ENCODE data around the gene SLMAP. TPM values are rescaled to one million over a fixed set of nuclear protein-coding genes. Genes with fewer than 3 reads are reported as not detected.

SLMAP gene
- total RNA-seq, 1 experiment from 2014 or later: 49.2 TPM

DNA sequence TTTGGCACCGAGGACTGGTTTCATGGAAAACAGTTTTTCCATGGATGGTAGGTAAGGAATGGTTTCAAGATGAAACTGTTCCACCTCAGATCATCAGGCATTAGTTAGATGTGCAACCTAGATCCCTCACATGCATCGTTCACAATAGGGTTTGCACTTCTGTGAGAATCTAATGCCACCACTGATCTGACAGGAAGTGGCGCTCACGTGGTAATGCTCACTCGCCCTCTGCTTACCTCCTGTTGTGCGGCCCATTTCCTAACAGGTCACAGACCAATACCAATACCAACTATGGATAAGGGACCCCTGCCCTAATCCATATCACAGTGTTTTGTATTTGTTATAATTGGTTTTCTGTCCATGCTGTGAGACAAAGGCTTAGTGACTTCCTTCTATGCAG lies 58.9 kb downstream of the SLMAP start:
- Histone ChIP-seq H3K36me3 (ENCODE audit: control insufficient read depth, insufficient read depth, low read length) (no peaks in the 10 kb centered on the region), H3K27me3 (ENCODE audit: control insufficient read depth, insufficient read depth, low read length) (no peaks in the 10 kb centered on the region), H3K4me3 (ENCODE audit: low read depth in 2 of 2, low read length in 2 of 2) (no peak overlapping the region), H3K27ac (ENCODE audit: low read length) (no peak overlapping the region), H3K4me1 (ENCODE audit: control insufficient read depth, insufficient read depth, low read length) (no peaks in the 10 kb centered on the region; the same call in 1 of the 2 replicates), H3K9me3 (ENCODE audit: control insufficient read depth, insufficient read depth, low read depth, low read length) (no peaks in the 10 kb centered on the region; the same call in 1 of the 2 replicates)
- no TSS peak for BruUV-seq (replicated peaks)
- POLR2A ChIA-PET: no interaction called here
- CTCF ChIA-PET: no interaction called here
- ATAC-seq: no peak
- in situ Hi-C loops (cut with HindIII; ENCODE audit: low pct_unique_long_range_greater_than_20kb, low sequenced_read_pairs) (no loop called here), intact Hi-C loops (cut with micrococcal nuclease; ENCODE audit: unreplicated experiment) (no loop called here)
- no peak for DNase-seq (ENCODE audit: low read depth, low spot score)
- TF ChIP-seq SIN3A (IDR thresholded peaks at IDR 0.05; ENCODE audit: borderline replicate concordance, insufficient read depth, low read depth, low read length) (no peak), POLR2AphosphoS5 (IDR thresholded peaks at IDR 0.05; ENCODE audit: low read depth, low read length) (no peak), TCF7L2 (IDR thresholded peaks at IDR 0.05; ENCODE audit: low read depth, low read length) (no peak)
- TF ChIP-seq, protein P1, sequence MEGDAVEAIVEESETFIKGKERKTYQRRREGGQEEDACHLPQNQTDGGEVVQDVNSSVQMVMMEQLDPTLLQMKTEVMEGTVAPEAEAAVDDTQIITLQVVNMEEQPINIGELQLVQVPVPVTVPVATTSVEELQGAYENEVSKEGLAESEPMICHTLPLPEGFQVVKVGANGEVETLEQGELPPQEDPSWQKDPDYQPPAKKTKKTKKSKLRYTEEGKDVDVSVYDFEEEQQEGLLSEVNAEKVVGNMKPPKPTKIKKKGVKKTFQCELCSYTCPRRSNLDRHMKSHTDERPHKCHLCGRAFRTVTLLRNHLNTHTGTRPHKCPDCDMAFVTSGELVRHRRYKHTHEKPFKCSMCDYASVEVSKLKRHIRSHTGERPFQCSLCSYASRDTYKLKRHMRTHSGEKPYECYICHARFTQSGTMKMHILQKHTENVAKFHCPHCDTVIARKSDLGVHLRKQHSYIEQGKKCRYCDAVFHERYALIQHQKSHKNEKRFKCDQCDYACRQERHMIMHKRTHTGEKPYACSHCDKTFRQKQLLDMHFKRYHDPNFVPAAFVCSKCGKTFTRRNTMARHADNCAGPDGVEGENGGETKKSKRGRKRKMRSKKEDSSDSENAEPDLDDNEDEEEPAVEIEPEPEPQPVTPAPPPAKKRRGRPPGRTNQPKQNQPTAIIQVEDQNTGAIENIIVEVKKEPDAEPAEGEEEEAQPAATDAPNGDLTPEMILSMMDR (IDR thresholded peaks at IDR 0.05): no peak
- TF ChIP-seq, protein P2, sequence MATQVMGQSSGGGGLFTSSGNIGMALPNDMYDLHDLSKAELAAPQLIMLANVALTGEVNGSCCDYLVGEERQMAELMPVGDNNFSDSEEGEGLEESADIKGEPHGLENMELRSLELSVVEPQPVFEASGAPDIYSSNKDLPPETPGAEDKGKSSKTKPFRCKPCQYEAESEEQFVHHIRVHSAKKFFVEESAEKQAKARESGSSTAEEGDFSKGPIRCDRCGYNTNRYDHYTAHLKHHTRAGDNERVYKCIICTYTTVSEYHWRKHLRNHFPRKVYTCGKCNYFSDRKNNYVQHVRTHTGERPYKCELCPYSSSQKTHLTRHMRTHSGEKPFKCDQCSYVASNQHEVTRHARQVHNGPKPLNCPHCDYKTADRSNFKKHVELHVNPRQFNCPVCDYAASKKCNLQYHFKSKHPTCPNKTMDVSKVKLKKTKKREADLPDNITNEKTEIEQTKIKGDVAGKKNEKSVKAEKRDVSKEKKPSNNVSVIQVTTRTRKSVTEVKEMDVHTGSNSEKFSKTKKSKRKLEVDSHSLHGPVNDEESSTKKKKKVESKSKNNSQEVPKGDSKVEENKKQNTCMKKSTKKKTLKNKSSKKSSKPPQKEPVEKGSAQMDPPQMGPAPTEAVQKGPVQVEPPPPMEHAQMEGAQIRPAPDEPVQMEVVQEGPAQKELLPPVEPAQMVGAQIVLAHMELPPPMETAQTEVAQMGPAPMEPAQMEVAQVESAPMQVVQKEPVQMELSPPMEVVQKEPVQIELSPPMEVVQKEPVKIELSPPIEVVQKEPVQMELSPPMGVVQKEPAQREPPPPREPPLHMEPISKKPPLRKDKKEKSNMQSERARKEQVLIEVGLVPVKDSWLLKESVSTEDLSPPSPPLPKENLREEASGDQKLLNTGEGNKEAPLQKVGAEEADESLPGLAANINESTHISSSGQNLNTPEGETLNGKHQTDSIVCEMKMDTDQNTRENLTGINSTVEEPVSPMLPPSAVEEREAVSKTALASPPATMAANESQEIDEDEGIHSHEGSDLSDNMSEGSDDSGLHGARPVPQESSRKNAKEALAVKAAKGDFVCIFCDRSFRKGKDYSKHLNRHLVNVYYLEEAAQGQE (IDR thresholded peaks at IDR 0.05; ENCODE audit: insufficient read depth in 1 of 2, low read depth in 2 of 2, low read length in 1 of 2): no peak

DNA sequence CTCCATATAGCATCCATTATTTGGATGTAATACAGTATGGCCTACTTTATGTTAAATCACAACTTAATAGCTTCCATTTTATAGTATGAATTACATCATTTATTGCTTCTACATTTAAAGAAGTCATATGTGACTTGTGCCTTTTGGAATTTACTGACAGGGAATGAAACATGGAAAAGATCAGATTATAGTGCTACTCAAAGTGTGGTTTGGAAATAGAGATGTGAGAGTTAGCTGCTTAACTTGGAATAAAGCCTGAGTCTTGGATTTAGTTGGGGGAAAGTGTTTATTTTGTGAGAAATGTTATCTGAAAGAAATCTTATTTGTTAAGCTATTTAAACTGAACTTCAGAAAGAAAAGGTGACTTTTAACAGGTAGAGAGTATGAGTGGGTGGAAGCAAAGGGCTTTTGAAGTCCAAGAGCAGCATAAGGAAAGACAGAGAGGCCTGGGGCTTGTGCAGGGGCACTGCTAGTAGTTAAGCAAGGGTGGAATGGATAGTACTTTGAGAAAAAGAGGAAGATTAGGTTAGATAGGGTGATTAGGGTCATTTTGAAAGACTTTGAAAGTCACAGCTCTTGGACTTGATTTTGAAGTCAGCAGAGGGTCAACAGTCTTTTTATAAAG lies 60.5 kb downstream of the SLMAP start:
- no peaks in the 10 kb centered on the region; the same call in 1 of the 2 replicates for H3K9me3 ChIP-seq (ENCODE audit: control insufficient read depth, insufficient read depth, low read depth, low read length)
- no peak overlapping the region for H3K4me3 ChIP-seq (ENCODE audit: low read depth in 2 of 2, low read length in 2 of 2)
- H3K36me3 ChIP-seq (ENCODE audit: control insufficient read depth, insufficient read depth, low read length): no peaks in the 10 kb centered on the region
- POLR2A ChIA-PET: no interaction called here
- no peaks in the 10 kb centered on the region for H3K27me3 ChIP-seq (ENCODE audit: control insufficient read depth, insufficient read depth, low read length)
- peaks cover 2% of the 10 kb centered on the region; the same call in 1 of the 2 replicates for H3K4me1 ChIP-seq (ENCODE audit: control insufficient read depth, insufficient read depth, low read length)
- TF ChIP-seq, protein P2 (IDR thresholded peaks at IDR 0.05; ENCODE audit: insufficient read depth in 1 of 2, low read depth in 2 of 2, low read length in 1 of 2): no peak
- TF ChIP-seq, protein P1 (IDR thresholded peaks at IDR 0.05): no peak
- TF ChIP-seq SIN3A (IDR thresholded peaks at IDR 0.05; ENCODE audit: borderline replicate concordance, insufficient read depth, low read depth, low read length) (no peak), POLR2AphosphoS5 (IDR thresholded peaks at IDR 0.05; ENCODE audit: low read depth, low read length) (no peak), TCF7L2 (IDR thresholded peaks at IDR 0.05; ENCODE audit: low read depth, low read length) (no peak)
- DNase-seq (ENCODE audit: low read depth, low spot score) (no peak), ATAC-seq (no peak)
- in situ Hi-C loops (cut with HindIII; ENCODE audit: low pct_unique_long_range_greater_than_20kb, low sequenced_read_pairs) (no loop called here), intact Hi-C loops (cut with micrococcal nuclease; ENCODE audit: unreplicated experiment) (no loop called here)
- BruUV-seq (replicated peaks): no TSS peak
- CTCF ChIA-PET: no interaction called here
- H3K27ac ChIP-seq (ENCODE audit: low read length): no peak overlapping the region
